NCI-H2227 (cell line): ENCODE data around the gene CASZ1.

Experiments used
- DNase-seq: peaks from one replicate; lab custom pipeline; 2025; ENCODE audit not compliant: unreplicated experiment; lab: John Stamatoyannopoulos, UW

Gene CASZ1

GRCh38 chr1:10755970-10756521, 40.4 kb downstream of the CASZ1 start:
- peak; percentile 76 for DNase-seq

GRCh38 chr1:10754568-10755329, 41.7 kb downstream of the CASZ1 start:
- DNase-seq: no peak

DNA sequence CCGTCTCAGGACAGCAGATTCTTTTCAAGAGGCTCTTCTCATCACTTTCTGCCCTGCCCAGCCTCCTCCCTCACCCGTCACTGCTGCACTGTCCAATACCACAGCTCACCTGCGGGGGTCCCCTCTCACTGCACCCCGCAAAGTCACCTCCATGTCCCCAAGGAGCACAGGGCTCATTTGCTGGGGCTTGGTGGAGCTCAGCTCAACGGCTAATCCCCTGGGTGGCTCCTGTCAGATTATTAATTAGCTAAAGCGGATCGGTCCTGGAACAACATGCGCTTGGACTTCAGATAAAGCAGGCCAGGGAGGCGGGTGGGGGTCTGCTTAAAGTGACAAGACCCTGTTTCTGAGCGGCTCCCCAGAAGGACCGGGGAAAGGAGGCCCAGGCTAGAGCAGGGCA, 43.1 kb downstream of the CASZ1 start:
- no peak for DNase-seq

DNA sequence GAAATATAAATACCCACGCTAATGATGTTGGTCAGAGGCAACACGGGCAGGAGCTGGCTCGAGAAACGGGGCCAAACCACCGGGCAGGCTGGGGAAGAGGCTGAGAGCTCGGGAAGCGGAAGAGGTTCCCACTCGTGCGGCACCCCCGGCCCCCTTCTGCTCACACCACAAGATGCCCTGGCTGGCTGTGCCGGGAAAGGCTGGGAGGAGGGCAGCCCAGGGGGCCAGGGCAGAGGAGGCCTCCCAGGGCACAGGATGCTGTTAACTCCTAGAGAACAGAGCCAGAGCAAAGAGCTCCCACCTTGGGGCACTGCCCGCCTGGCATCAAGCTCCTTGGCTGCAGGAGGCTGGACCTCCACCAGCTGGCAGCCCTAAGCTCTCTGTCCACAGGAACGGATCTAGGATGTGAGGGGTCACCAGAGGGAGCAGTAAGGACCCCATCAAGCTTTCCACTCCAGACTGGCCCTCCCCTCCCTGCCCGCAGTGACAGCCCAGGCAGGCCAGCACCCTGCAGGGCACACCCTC, 44.8 kb downstream of the CASZ1 start:
- no peak for DNase-seq

GRCh38 chr1:10751160-10751559, 45.3 kb downstream of the CASZ1 start:
- DNase-seq: no peak

- no peak for DNase-seq
Observed at GRCh38 chr1:10745886-10746455, 50.5 kb downstream of the CASZ1 start.

DNA sequence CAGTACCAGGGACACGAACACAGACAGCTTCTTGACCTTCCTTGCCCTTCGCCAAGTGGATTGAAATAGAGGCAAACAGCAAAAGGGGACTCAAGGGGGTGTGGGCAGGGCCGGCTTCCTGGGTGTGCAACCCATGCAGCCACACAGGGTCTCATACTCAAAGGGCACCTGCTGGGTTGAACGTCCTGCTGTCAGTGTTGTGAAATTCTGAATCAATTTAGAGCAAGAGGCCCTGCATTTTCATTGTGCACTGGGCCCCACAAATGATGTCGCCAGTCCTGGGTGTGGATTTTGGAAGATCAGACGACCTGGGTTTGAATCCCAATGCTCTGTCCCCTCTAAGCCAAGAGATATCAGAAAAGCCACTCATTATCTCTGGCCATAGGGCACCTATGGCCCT, 51.1 kb downstream of the CASZ1 start:
- DNase-seq: no peak

- DNase-seq: no peak
Observed at GRCh38 chr1:10744654-10745238, 51.7 kb downstream of the CASZ1 start.

DNA sequence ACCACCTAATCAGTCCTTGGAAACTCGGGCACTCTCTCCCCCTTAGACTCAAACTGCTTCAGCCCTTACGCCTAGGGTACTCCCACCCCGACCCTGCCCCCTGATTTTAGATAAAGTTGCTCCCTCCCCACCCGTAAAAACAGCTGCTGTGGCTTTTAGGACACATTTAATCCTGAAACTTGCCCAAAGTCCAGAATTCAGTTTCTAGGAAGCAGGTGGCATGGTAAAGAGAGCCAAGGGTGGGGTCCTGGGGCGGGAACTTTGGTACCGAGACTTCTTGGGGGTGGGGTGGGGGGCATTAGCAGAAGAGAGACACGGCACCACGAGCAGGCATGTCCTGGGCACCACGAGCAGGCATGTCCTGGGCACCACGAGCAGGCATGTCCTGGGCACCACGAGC, 52.4 kb downstream of the CASZ1 start:
- no peak for DNase-seq

DNA sequence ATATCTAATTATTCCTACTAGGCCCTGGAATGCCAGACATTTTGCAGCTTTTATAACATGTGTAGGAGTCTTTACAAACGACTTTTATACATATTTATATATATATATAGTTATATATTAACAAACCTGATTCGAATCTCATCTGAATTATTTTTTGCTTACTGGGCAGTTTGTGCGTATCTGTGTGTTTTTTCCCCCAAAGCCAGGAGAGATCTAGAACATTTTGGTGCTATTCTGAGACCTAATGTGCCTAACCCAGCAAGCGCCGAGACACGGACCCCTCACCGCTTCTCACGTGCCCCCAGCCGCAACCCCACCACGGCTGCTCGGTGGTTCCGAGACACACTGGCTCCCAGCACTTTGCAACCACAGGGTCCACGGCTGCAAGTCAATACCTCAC, 54.8 kb downstream of the CASZ1 start:
- no peak for DNase-seq

DNA sequence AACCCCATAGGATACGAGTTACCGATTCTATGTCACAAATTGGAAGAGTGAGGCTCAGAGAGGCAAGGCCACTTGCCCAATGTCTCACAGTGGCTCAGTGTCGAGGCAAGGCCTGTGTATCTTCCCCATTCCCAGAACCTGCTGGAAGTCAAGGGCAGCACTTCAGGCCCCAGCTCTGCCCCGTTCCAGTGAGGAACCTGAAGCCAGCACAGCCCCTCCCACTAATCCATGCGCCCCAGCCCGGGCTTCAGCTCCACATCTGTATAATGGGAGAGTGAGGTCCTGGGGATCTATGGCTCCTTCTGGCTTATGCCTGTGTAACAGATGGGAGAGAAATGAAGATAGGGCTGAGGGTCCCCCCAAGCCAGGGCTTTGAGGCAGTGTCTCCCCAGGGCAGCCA, 56.3 kb downstream of the CASZ1 start:
- DNase-seq: no peak

DNA sequence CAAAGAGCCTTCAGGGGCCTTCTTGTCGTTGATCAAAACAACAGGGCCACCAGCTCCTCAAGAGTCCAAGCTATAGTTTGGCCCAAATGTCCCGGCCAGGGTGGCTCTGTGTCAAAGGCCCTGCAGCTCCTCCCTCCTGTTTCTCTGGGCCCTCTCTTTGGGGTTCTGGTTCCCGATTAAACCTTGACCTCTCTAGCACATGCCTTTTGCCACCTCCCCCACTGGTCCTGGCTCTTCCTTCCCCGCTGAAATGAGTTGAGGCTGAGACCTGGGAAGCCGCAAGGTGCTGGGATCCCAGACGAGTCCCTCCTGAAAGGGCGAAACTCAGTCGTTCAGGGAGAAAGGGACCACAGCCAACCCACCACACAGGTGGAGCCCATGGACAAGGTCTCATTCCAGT, 56.9 kb downstream of the CASZ1 start:
- no peak for DNase-seq

DNA sequence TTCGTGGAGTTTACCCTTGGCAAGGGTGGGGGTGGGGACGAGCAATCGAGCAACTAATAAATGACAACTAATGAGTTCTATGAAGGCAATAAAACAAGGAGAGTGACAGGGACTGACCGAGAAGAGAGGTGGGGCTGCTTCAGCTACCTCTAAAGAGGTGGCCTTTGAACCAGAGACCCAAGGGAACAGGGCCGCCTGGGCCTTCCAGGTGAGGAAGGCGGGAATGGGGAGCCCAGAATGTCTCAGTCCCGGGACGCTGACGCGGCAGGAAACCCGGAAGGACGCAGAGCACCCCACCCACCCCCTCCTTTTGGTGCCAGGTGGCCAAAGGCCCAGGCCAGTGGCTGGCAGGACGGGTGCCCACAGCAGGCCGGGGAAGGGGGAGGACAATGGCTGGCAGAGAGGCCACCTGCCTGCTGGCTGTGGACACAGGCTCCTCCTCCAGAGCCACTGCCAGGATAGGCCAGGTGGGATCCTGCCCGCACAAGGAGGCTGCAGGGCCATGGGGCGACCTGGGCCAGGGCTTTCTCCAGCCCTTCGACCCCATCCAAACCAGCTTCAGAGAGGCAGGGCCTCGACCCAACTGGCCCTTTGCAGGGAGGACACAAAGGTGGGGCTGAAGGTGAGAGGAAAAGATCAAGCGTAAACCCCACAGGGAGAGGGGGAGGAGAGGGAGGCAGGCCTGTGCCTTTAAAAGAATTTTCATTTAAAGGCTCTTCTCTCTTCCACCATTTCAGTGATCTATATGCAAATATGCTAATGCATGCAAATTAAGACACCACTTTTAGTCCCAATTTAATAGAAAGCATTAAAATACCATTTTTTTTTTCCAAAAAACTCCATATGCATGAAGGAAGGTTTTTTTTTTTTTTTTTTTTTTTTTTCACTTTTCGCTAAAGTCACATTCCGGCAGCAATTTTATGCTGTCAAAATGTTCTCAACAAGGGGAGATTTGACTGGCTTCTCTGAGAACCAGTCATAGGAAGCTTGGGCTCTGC, 58.1 kb downstream of the CASZ1 start:
- DNase-seq: no peak

- no peak for DNase-seq
Observed at GRCh38 chr1:10737651-10738050, 58.8 kb downstream of the CASZ1 start.

DNA sequence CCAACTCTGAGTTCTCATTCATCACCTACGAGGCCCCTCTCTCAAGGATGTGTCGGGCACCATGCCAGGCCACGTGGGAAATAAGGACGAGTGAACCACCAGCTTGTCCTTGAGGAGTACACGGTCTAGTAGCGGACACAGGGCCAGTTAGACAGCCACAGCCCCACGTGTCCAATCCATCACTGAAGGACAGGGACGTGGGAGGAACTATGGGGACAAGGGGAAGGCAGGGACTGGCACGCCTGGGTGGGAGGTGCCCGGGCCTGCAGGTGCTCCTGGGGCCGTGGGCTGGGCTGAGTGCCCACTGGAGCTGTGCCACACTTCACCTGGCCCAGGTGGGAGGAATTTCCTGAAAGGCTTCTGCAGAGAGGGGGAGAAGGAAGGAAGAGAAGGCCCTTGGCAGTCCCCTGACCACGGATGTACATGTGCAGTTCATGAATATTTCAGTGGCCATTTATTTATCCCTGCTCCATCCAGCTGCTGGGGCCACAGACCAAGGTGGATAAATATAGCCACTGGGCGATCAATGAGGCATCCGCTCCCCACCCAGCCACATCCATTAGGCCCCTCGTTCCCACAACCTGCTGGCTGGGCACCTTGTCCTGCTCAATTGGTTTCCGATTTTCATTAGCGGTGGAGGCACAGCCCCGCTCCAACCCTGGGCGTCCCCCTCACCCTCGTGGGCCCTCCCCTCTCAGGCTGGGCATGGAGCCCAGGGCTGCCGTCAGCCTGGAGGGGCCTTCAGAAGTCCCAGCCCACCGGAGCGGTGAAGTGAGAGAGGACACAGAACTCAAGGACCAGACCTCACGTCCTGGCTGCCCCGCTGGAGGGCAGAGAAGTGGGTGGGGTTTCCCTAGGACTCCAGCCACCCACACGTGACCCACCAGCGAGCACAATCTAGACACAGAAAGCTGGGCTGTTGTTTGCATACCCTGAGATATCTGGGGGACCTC, 59.5 kb downstream of the CASZ1 start:
- no peak for DNase-seq

- no peak for DNase-seq
Observed at GRCh38 chr1:10735563-10736305, 60.7 kb downstream of the CASZ1 start.

GRCh38 chr1:10734962-10735544, 61.4 kb downstream of the CASZ1 start:
- DNase-seq: peak; percentile 43

- no peak for DNase-seq
Observed at GRCh38 chr1:10734375-10734774, 62.1 kb downstream of the CASZ1 start.
